ENCODE measurements around the gene ARHGAP27. TPM values are rescaled to one million over a fixed set of nuclear protein-coding genes. Genes with fewer than 3 reads are reported as not detected.

Gene ARHGAP27
- total RNA-seq, 1 donor: 46.6 TPM

Other genes starting within 250 kb of the ARHGAP27 start
- gene FMNL1, start 211.0 kb downstream of the ARHGAP27 start, total RNA-seq: 149 TPM
- gene SPATA32, start 170.8 kb downstream of the ARHGAP27 start, total RNA-seq: 0.27 TPM
- gene MAP3K14, start 115.8 kb downstream of the ARHGAP27 start, total RNA-seq: 10.2 TPM
- 33.9 TPM for gene PLEKHM1, start 57.9 kb upstream of the ARHGAP27 start, total RNA-seq